GM19240 (cell line): ENCODE measurements around the gene IL17RD.

Experiments used
- DNase-seq: peaks from one replicate; pipeline ENCODE4 v3.0.0; 2011; ENCODE audit warnings: low spot score; ENCODE audit not compliant: insufficient read length

The IL17RD gene

GRCh38 chr3:57164657-57165573 is at the start of gene IL17RD:
IL17RD (minus strand) TSS chr3:57165353; CDS start chr3:57165286, 67 bp downstream.
- DNase-seq: peak; percentile 51

GRCh38 chr3:57206423-57206822 is 41.3 kb upstream of the IL17RD start:
- peak; percentile 20 for DNase-seq

GRCh38 chr3:57199895-57200297 is 34.7 kb upstream of the IL17RD start, which contains the start of gene HESX1:
HESX1 (minus strand) TSS chr3:57199978; CDS start chr3:57199918, 60 bp downstream.
- DNase-seq: no peak

GRCh38 chr3:57194641-57195040 is 29.5 kb upstream of the IL17RD start:
- no peak for DNase-seq

GRCh38 chr3:57192028-57192427 is 26.9 kb upstream of the IL17RD start:
- DNase-seq: no peak

- no peak for DNase-seq
Observed at GRCh38 chr3:57184526-57184925, 19.4 kb upstream of the IL17RD start.

GRCh38 chr3:57179580-57180410 is 14.6 kb upstream of the IL17RD start:
- DNase-seq: no peak

GRCh38 chr3:57176045-57176444 is 10.9 kb upstream of the IL17RD start:
- DNase-seq: no peak

GRCh38 chr3:57173687-57174086 is 8.5 kb upstream of the IL17RD start:
- no peak for DNase-seq

- DNase-seq: no peak
Observed at GRCh38 chr3:57170946-57171345, 5.8 kb upstream of the IL17RD start.

- peak; percentile 21 for DNase-seq
Observed at GRCh38 chr3:57169872-57170623, 4.9 kb upstream of the IL17RD start.

GRCh38 chr3:57169108-57169507 is 4.0 kb upstream of the IL17RD start:
- no peak for DNase-seq

GRCh38 chr3:57168151-57168550 is 3.0 kb upstream of the IL17RD start:
- DNase-seq: no peak

- DNase-seq: no peak
Observed at GRCh38 chr3:57166660-57167059, 1.5 kb upstream of the IL17RD start.

- DNase-seq: no peak
Observed at GRCh38 chr3:57165641-57166040, 488 bp upstream of the IL17RD start.

- no peak for DNase-seq
Observed at GRCh38 chr3:57164217-57164656, 916 bp downstream of the IL17RD start.

- DNase-seq: no peak
Observed at GRCh38 chr3:57163751-57164150, 1.4 kb downstream of the IL17RD start.

- DNase-seq: no peak
Observed at GRCh38 chr3:57161915-57162314, 3.2 kb downstream of the IL17RD start.

GRCh38 chr3:57160765-57161538 is 4.2 kb downstream of the IL17RD start:
- DNase-seq: no peak

- DNase-seq: no peak
Observed at GRCh38 chr3:57160076-57160764, 4.9 kb downstream of the IL17RD start.
